ENCODE data around the gene ADAMTS2. TPM values are rescaled to one million over a fixed set of nuclear protein-coding genes. Genes with fewer than 3 reads are reported as not detected.

The ADAMTS2 gene
- total and polyA plus RNA-seq, 2 donors (not counting 3 experiments of a cell fraction or from before 2014, with no cell fraction given): not detected

- no TSS peak for BruUV-seq (replicated peaks)
- CTCF ChIA-PET: no interaction called here
- Histone ChIP-seq H3K9me1 (replicated peaks; ENCODE audit: control insufficient read depth, extremely low read depth, insufficient read depth, low read length) (no peaks in the 10 kb centered on the region), H3K4me2 (ENCODE audit: insufficient read depth, low read length) (no peak overlapping the region), H3K27ac (ENCODE audit: insufficient read depth, low read depth, low read length) (no peak overlapping the region), H3K27me3 (ENCODE audit: control insufficient read depth in 2 of 2, insufficient read depth in 2 of 2, low read length in 2 of 2) (no peaks in the 10 kb centered on the region), H4K20me1 (replicated peaks; ENCODE audit: control insufficient read depth, extremely low read depth, insufficient read depth, low read length) (no peaks in the 10 kb centered on the region), H3K79me2 (ENCODE audit: control insufficient read depth, insufficient read depth, low read length) (no peaks in the 10 kb centered on the region), H3K9me3 (replicated peaks; ENCODE audit: control insufficient read depth, insufficient read depth, low read length) (peaks cover 11% of the 10 kb centered on the region), H3K36me3 (ENCODE audit: control insufficient read depth in 2 of 2, extremely low read depth in 1 of 2, insufficient read depth in 2 of 2, low read length in 2 of 2) (no peaks in the 10 kb centered on the region), H2AFZ (ENCODE audit: low read depth, low read length) (no peak overlapping the region), H3K4me1 (ENCODE audit: control insufficient read depth, extremely low read depth, insufficient read depth, low read length) (no peaks in the 10 kb centered on the region), H3K4me3 (replicated peaks in 1 of 3; ENCODE audit: insufficient read depth in 1 of 3, low read depth in 1 of 3, low read length in 3 of 3) (no peak overlapping the region), H3K9ac (replicated peaks; ENCODE audit: extremely low read depth, insufficient read depth, low read length) (no peak overlapping the region)
- TF ChIP-seq POLR2AphosphoS5 (IDR thresholded peaks at IDR 0.05; ENCODE audit: insufficient read depth, low read depth, low read length): no peak
- TF ChIP-seq FOS (IDR thresholded peaks at IDR 0.05; ENCODE audit: borderline replicate concordance, insufficient read depth, low read length): no peak
- TF ChIP-seq EZH2 (IDR thresholded peaks at IDR 0.05; ENCODE audit: borderline replicate concordance, low read depth, low read length, severe bottlenecking): no peak
- TF ChIP-seq MYC (IDR thresholded peaks at IDR 0.05; ENCODE audit: low read depth, low read length): no peak
- TF ChIP-seq POLR2A (IDR thresholded peaks at IDR 0.05; ENCODE audit: low read depth, low read length): no peak
- no peak for TF ChIP-seq JUN (IDR thresholded peaks at IDR 0.05; ENCODE audit: borderline replicate concordance, insufficient read depth, insufficient read length, low read depth)
- TF ChIP-seq, protein P1, sequence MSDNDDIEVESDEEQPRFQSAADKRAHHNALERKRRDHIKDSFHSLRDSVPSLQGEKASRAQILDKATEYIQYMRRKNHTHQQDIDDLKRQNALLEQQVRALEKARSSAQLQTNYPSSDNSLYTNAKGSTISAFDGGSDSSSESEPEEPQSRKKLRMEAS (IDR thresholded peaks at IDR 0.05; ENCODE audit: insufficient read depth, insufficient read length): no peak
- no peak for TF ChIP-seq GATA2 (IDR thresholded peaks at IDR 0.05; ENCODE audit: insufficient read depth, insufficient read length, low read depth, low read length)
- no peak for TF ChIP-seq CTCF (IDR thresholded peaks at IDR 0.05; ENCODE audit: extremely low read depth in 1 of 2, insufficient read depth in 1 of 2, low read depth in 1 of 2, low read length in 2 of 2)
- intact Hi-C loops (cut with micrococcal nuclease): no loop called here
- DNase-seq (ENCODE audit: low read depth, low spot score) (no peak), FAIRE-seq (no peak)
- dilution Hi-C loops (cut with MboI; ENCODE audit: extremely low pct_ligation_motif_present, low sequenced_read_pairs): no loop called here
- POLR2A ChIA-PET: no interaction called here
Observed at GRCh38 chr5:179255527-179256327, 89.5 kb downstream of the ADAMTS2 start.
